ENCODE data around the gene IL4I1. TPM values are rescaled to one million over a fixed set of nuclear protein-coding genes. Genes with fewer than 3 reads are reported as not detected.
"Not testable (repeated sequence)": the region's sequence is repeated elsewhere in the genome, so short reads cannot be mapped to it uniquely, and the experiment has no call there.

The IL4I1 gene, protein sequence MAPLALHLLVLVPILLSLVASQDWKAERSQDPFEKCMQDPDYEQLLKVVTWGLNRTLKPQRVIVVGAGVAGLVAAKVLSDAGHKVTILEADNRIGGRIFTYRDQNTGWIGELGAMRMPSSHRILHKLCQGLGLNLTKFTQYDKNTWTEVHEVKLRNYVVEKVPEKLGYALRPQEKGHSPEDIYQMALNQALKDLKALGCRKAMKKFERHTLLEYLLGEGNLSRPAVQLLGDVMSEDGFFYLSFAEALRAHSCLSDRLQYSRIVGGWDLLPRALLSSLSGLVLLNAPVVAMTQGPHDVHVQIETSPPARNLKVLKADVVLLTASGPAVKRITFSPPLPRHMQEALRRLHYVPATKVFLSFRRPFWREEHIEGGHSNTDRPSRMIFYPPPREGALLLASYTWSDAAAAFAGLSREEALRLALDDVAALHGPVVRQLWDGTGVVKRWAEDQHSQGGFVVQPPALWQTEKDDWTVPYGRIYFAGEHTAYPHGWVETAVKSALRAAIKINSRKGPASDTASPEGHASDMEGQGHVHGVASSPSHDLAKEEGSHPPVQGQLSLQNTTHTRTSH
- polyA plus RNA-seq: 0.39 TPM

GRCh38 chr19:49896863-49897621 lies at the start of gene IL4I1:
TSS of gene IL4I1 (minus strand) at chr19:49896887. CDS start at chr19:49896160, 727 bp downstream.
- H3K36me3 Mint-ChIP-seq: no peaks in the 10 kb centered on the region
- H3K9me3 Mint-ChIP-seq: no peaks in the 10 kb centered on the region
- H3K4me1 Mint-ChIP-seq: peaks cover 15 to 22% (median 19%) of the 10 kb centered on the region in 3 donors
- peak within 1 kb of the TSS; percentile 89 to 99 (median 93) for H3K27ac Mint-ChIP-seq
- H3K27me3 Mint-ChIP-seq: peaks cover 4% of the 10 kb centered on the region
- peak within 1 kb of the TSS; percentile 77 to 90 (median 82) for H3K4me3 Mint-ChIP-seq

GRCh38 chr19:49946415-49946814 lies 49.7 kb upstream of the IL4I1 start:
- peaks cover 0 to 1% (median 0%) of the 10 kb centered on the region in 3 donors for H3K9me3 Mint-ChIP-seq
- H3K4me1 Mint-ChIP-seq: peaks cover 4 to 7% (median 6%) of the 10 kb centered on the region in 3 donors
- H3K27ac Mint-ChIP-seq: no peak overlapping the region
- H3K27me3 Mint-ChIP-seq: peaks cover 20% of the 10 kb centered on the region
- H3K36me3 Mint-ChIP-seq: no peaks in the 10 kb centered on the region
- no peak overlapping the region for H3K4me3 Mint-ChIP-seq

GRCh38 chr19:49944567-49944966 lies 47.9 kb upstream of the IL4I1 start:
- not testable (repeated sequence) for H3K27ac Mint-ChIP-seq, H3K9me3 Mint-ChIP-seq, H3K4me1 Mint-ChIP-seq, H3K36me3 Mint-ChIP-seq
- Mint-ChIP-seq H3K27me3 (peaks cover 17% of the 10 kb centered on the region), H3K4me3 (peak overlapping the region in 1 of 4 donors; percentile 37)

- H3K27me3 Mint-ChIP-seq: peaks cover 4% of the 10 kb centered on the region
- no peak overlapping the region for H3K4me3 Mint-ChIP-seq
- no peaks in the 10 kb centered on the region for H3K9me3 Mint-ChIP-seq
- peaks cover 4 to 11% (median 7%) of the 10 kb centered on the region in 3 donors for H3K4me1 Mint-ChIP-seq
- H3K27ac Mint-ChIP-seq: no peak overlapping the region
- no peaks in the 10 kb centered on the region for H3K36me3 Mint-ChIP-seq
Observed at GRCh38 chr19:49940482-49940791, 43.8 kb upstream of the IL4I1 start.

GRCh38 chr19:49939721-49940481 lies 43.2 kb upstream of the IL4I1 start:
- peak overlapping the region in 1 of 3 donors; percentile 43 for H3K27ac Mint-ChIP-seq
- H3K4me1 Mint-ChIP-seq: peaks cover 2 to 11% (median 7%) of the 10 kb centered on the region in 3 donors
- no peak overlapping the region for H3K4me3 Mint-ChIP-seq
- H3K36me3 Mint-ChIP-seq: no peaks in the 10 kb centered on the region
- no peaks in the 10 kb centered on the region for H3K9me3 Mint-ChIP-seq
- H3K27me3 Mint-ChIP-seq: peaks cover 4% of the 10 kb centered on the region

DNA sequence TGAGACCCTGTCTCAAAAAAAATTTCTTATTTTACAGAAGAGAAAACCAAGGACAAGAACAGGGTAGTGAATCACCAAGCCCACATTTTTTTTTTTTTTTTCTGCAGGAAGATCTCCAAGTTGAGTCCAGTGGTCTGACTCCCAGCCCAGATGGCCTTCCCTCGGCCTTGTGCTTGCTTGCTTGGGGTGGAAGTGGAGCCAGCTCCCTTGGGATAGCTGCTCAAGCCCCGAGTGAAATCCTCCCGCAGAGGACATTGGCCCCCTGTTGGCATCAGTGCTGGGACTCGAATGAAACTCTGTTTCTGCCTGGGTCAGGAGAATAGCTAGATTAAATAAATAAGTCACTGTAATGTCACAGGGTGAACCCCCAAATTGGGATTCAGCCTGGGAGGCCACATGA lies 42.0 kb upstream of the IL4I1 start:
- Mint-ChIP-seq H3K36me3 (no peaks in the 10 kb centered on the region), H3K27ac (no peak overlapping the region), H3K9me3 (no peaks in the 10 kb centered on the region), H3K4me3 (no peak overlapping the region), H3K4me1 (peaks cover 0 to 8% (median 3%) of the 10 kb centered on the region in 3 donors), H3K27me3 (no peaks in the 10 kb centered on the region)

DNA sequence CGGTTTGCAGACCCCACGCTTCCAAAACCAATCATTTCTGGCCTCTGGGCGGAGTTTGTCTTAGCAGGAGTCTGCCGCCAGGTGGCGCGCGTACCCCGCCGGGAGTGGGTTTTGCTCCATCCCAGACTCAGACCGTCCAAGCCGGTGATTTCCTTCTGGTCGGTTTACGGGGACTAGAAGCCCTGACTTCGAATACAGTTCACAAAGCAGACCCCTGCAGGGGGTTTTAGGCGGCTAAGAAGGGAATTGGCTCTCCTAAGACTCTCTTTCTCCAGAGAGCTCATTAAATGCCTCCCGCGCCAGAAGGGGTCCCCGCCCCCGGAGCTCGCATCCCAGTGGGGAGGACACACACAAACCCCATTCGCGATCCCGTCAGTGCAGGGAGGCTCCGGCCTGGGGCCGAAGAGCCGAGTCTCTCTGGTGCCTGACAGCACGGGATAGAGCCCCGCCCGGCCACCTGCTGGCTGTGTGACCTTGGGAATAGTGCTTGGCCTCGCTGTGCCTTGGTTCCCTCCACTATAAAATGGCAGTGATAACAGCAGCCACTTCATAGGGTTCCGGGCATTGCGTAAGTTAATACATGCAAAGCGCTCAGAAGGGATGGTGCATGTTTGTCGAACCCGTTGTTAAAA lies 41.2 kb upstream of the IL4I1 start:
- Mint-ChIP-seq H3K9me3 (no peaks in the 10 kb centered on the region), H3K4me1 (peaks cover 3 to 8% (median 5%) of the 10 kb centered on the region in 3 donors), H3K36me3 (no peaks in the 10 kb centered on the region), H3K27me3 (no peaks in the 10 kb centered on the region), H3K4me3 (no peak overlapping the region), H3K27ac (no peak overlapping the region)

- no peak overlapping the region for H3K4me3 Mint-ChIP-seq
- peaks cover 6 to 8% (median 7%) of the 10 kb centered on the region in 3 donors for H3K4me1 Mint-ChIP-seq
Observed at GRCh38 chr19:49936549-49936948, 39.9 kb upstream of the IL4I1 start.

GRCh38 chr19:49933643-49934042 lies 37.0 kb upstream of the IL4I1 start:
- H3K4me1 Mint-ChIP-seq: peaks cover 14 to 25% (median 17%) of the 10 kb centered on the region in 3 donors
- H3K27me3 Mint-ChIP-seq: peaks cover 4% of the 10 kb centered on the region
- no peaks in the 10 kb centered on the region for H3K36me3 Mint-ChIP-seq
- no peak overlapping the region for H3K4me3 Mint-ChIP-seq
- peak overlapping the region in 2 of 3 donors; percentile 40 to 65 for H3K27ac Mint-ChIP-seq
- H3K9me3 Mint-ChIP-seq: peaks cover 0 to 7% (median 0%) of the 10 kb centered on the region in 3 donors

More at GRCh38 chr19:49936549-49936948, 39.9 kb upstream of the IL4I1 start:
- Mint-ChIP-seq H3K27me3 (no peaks in the 10 kb centered on the region), H3K36me3 (no peaks in the 10 kb centered on the region), H3K27ac (peak overlapping the region in 1 of 3 donors; percentile 12), H3K9me3 (no peaks in the 10 kb centered on the region)

DNA sequence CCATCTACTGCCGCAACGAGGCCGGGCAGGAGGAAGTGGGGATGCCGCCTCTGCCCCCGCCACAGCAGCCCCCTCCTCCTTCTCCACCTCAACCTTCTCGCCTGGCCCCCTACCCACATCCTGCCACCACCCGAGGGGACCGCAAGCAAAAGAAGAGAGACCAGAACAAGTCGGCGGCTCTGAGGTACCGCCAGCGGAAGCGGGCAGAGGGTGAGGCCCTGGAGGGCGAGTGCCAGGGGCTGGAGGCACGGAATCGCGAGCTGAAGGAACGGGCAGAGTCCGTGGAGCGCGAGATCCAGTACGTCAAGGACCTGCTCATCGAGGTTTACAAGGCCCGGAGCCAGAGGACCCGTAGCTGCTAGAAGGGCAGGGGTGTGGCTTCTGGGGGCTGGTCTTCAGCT lies 36.0 kb upstream of the IL4I1 start:
- peaks cover 6% of the 10 kb centered on the region for H3K27me3 Mint-ChIP-seq
- no peaks in the 10 kb centered on the region for H3K36me3 Mint-ChIP-seq
- H3K4me1 Mint-ChIP-seq: peaks cover 19 to 32% (median 22%) of the 10 kb centered on the region in 3 donors
- H3K9me3 Mint-ChIP-seq: peaks cover 0 to 7% (median 0%) of the 10 kb centered on the region in 3 donors
- no peak overlapping the region for H3K4me3 Mint-ChIP-seq
- no peak overlapping the region for H3K27ac Mint-ChIP-seq

DNA sequence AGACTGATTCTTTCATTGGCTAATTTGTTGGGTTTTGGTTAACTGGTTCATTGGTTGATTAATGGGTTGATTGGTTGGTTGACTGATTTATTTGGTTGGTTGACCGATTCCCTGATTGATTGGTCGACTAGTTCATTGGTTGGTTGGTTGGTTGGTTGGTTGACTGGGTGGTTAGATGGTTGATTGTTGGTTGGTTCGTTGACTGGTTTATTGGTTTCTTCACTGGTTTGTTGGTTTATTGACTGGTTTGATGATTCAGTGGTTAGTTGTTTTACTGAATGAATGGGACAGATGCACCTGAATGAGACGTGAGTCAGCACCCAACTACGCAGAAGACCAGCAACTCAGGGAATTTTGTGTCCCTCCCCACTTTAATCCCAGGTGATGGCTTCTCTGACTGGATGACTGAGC lies 35.4 kb upstream of the IL4I1 start:
- H3K9me3 Mint-ChIP-seq: peaks cover 0 to 7% (median 0%) of the 10 kb centered on the region in 3 donors
- H3K27me3 Mint-ChIP-seq: peaks cover 6% of the 10 kb centered on the region
- peaks cover 23 to 38% (median 28%) of the 10 kb centered on the region in 3 donors for H3K4me1 Mint-ChIP-seq
- H3K4me3 Mint-ChIP-seq: peak overlapping the region in 2 of 4 donors; percentile 18 to 54
- H3K36me3 Mint-ChIP-seq: peaks cover 2% of the 10 kb centered on the region
- H3K27ac Mint-ChIP-seq: peak overlapping the region in 1 of 3 donors; percentile 98

- Mint-ChIP-seq H3K9me3 (peaks cover 0 to 7% (median 0%) of the 10 kb centered on the region in 3 donors), H3K4me3 (peak overlapping the region in 1 of 4 donors; percentile 96), H3K4me1 (peaks cover 23 to 36% (median 29%) of the 10 kb centered on the region in 3 donors), H3K27ac (peak overlapping the region in 2 of 3 donors; percentile 73 to 98), H3K27me3 (peaks cover 6% of the 10 kb centered on the region), H3K36me3 (peaks cover 2% of the 10 kb centered on the region)
Observed at GRCh38 chr19:49931293-49932040, 34.8 kb upstream of the IL4I1 start.

- peaks cover 6% of the 10 kb centered on the region for H3K27me3 Mint-ChIP-seq
- H3K4me3 Mint-ChIP-seq: peak overlapping the region; percentile 61 to 100 (median 98)
- H3K9me3 Mint-ChIP-seq: peaks cover 0 to 7% (median 0%) of the 10 kb centered on the region in 3 donors
- H3K36me3 Mint-ChIP-seq: peaks cover 2% of the 10 kb centered on the region
- peaks cover 24 to 36% (median 32%) of the 10 kb centered on the region in 3 donors for H3K4me1 Mint-ChIP-seq
- peak overlapping the region; percentile 98 to 100 (median 100) for H3K27ac Mint-ChIP-seq
Observed at GRCh38 chr19:49930483-49931011, 33.9 kb upstream of the IL4I1 start.

All from IgD-negative memory B cell (primary cell).